Measurements from ENCODE around the gene SERPINB10.

Gene SERPINB10

DNA sequence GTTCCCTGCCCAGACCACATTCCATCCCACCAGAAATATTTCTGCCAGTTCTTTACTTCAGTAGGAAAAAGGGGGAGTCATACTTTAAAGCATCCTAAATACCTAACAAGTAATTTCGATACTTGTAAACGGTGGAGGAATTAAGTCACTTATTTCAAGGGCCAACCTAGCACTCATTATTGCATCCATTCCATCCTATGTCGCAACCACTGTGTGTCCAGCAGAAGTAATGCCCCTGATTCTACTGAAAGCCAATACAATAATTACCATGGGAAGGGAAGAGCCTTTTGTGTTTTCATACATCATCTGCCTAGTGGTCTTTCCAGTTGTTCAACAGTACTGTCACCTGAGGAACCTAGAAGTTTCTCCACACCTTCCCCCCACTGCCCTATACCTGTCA, 74.6 kb downstream of the SERPINB10 start:
- no peak for DNase-seq (ENCODE audit: low read depth)

All from stimulated activated CD4-positive, alpha-beta T cell treated with anti-CD3 and anti-CD28 coated beads, Interleukin-2, amount 100 ng/mL, for 4 hours (primary cell).